ENCODE measurements around the gene CEP83. TPM values are rescaled to one million over a fixed set of nuclear protein-coding genes. Genes with fewer than 3 reads are reported as not detected.

CEP83 gene
- total and polyA plus RNA-seq, 2 donors (not counting 1 experiment from before 2014, with no cell fraction given): 4.0 to 24.8 TPM

DNA sequence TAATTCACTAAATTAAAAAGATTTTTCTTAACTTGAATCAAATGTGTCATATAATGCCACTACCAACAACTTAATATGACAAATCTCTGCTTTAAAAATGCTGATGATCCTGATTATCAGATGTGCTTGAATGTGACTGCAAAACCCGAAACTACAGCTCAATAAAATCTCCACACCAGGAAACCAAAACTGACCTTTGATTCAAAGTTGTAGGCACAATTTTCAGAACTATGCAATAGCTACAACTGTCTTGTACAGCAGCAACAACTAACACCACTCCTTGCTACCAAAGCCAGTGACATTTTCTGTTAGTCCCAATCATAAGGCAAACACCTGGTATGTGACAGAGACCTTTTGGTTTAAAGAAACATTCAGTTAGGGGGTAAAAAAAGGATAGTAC lies 147.3 kb downstream of the CEP83 start:
- POLR2A ChIA-PET: no interaction called here
- no peak for DNase-seq
- no peaks in the 10 kb centered on the region for H3K27me3 Mint-ChIP-seq
- H3K27ac Mint-ChIP-seq: peak overlapping the region; percentile 47
- Histone ChIP-seq H3K27me3 (replicated peaks in 1 of 4; ENCODE audit: control extremely low read depth in 1 of 4, control insufficient read depth in 3 of 4, insufficient read depth in 4 of 4, low read length in 3 of 4) (no peaks in the 10 kb centered on the region), H3K36me3 (replicated peaks in 1 of 2; ENCODE audit: control extremely low read depth in 1 of 2, control insufficient read depth in 1 of 2, extremely low read depth in 1 of 2, insufficient read depth in 2 of 2, low read length in 1 of 2) (peaks cover 0 to 6% of the 10 kb centered on the region in 2 experiments), H2AFZ (ENCODE audit: insufficient read depth, low read depth, low read length, poor library complexity, severe bottlenecking) (no peak overlapping the region), H4K20me1 (ENCODE audit: control insufficient read depth, insufficient read depth, low read length, poor library complexity, severe bottlenecking) (no peaks in the 10 kb centered on the region), H3K4me2 (replicated peaks; ENCODE audit: low read depth, low read length, poor library complexity, severe bottlenecking) (no peak overlapping the region), H3K9ac (ENCODE audit: low read length) (no peak overlapping the region), H3K27ac (ENCODE audit: low read length in 2 of 2) (no peak overlapping the region), H3K4me3 (ENCODE audit: control extremely low read depth in 1 of 5, extremely low read depth in 1 of 5, insufficient read depth in 1 of 5, low read depth in 2 of 5, low read length in 4 of 5) (no peak overlapping the region), H3K9me3 (ENCODE audit: control extremely low read depth in 1 of 3, control insufficient read depth in 2 of 3, insufficient read depth in 1 of 3, low read length in 2 of 3) (peaks cover 0 to 2% (median 0%) of the 10 kb centered on the region in 3 donors), H3K79me2 (ENCODE audit: control insufficient read depth, insufficient read depth, low read length) (no peaks in the 10 kb centered on the region), H3K4me1 (ENCODE audit: control insufficient read depth in 2 of 2, insufficient read depth in 2 of 2, low read length in 2 of 2) (no peaks in the 10 kb centered on the region)
- H3K4me3 Mint-ChIP-seq: no peak overlapping the region
- TF ChIP-seq CTCF (IDR thresholded peaks at IDR 0.05) (no peak), EZH2 (IDR thresholded peaks at IDR 0.05; ENCODE audit: borderline replicate concordance, insufficient read depth, low read depth, low read length, poor library complexity, severe bottlenecking) (no peak)
- 100% methylated on average over 1 of the region's 1 CpG for WGBS (ENCODE audit: insufficient coverage)
- CTCF ChIA-PET: no interaction called here
- H3K9me3 Mint-ChIP-seq (ENCODE audit: insufficient read depth): peaks cover 4% of the 10 kb centered on the region
- intact Hi-C loops (cut with micrococcal nuclease): no loop called here
- ATAC-seq (ENCODE audit: low read depth): no peak
- peaks cover 12% of the 10 kb centered on the region for H3K4me1 Mint-ChIP-seq

- Mint-ChIP-seq H3K4me3 (no peak overlapping the region), H3K27me3 (no peaks in the 10 kb centered on the region), H3K9me3 (ENCODE audit: insufficient read depth) (no peaks in the 10 kb centered on the region), H3K4me1 (peaks cover 23% of the 10 kb centered on the region), H3K27ac (no peak overlapping the region)
- H3K9me3 ChIP-seq (ENCODE audit: control extremely low read depth in 1 of 3, control insufficient read depth in 2 of 3, insufficient read depth in 1 of 3, low read length in 2 of 3): peaks cover 0 to 1% (median 0%) of the 10 kb centered on the region in 3 donors
- H3K27ac ChIP-seq (ENCODE audit: low read length in 2 of 2): no peak overlapping the region
- DNase-seq (no peak), ATAC-seq (ENCODE audit: low read depth) (no peak)
- WGBS (ENCODE audit: insufficient coverage): no CpG with 5 or more reads among the region's 5 CpGs
- H4K20me1 ChIP-seq (ENCODE audit: control insufficient read depth, insufficient read depth, low read length, poor library complexity, severe bottlenecking): no peaks in the 10 kb centered on the region
- TF ChIP-seq CTCF (IDR thresholded peaks at IDR 0.05) (no peak), EZH2 (IDR thresholded peaks at IDR 0.05; ENCODE audit: borderline replicate concordance, insufficient read depth, low read depth, low read length, poor library complexity, severe bottlenecking) (no peak)
- H3K9ac ChIP-seq (ENCODE audit: low read length): no peak overlapping the region
- POLR2A ChIA-PET: no interaction called here
- peaks cover 15 to 16% of the 10 kb centered on the region in 2 experiments for H3K36me3 ChIP-seq (replicated peaks in 1 of 2; ENCODE audit: control extremely low read depth in 1 of 2, control insufficient read depth in 1 of 2, extremely low read depth in 1 of 2, insufficient read depth in 2 of 2, low read length in 1 of 2)
- CTCF ChIA-PET: interaction anchor here (0.7 kb wide), 1 partner anchor 11 kb away, joined by 3 read pairs; no protein-coding TSS in a partner anchor
- intact Hi-C loops (cut with micrococcal nuclease): no loop called here
- no peaks in the 10 kb centered on the region for H3K27me3 ChIP-seq (replicated peaks in 1 of 4; ENCODE audit: control extremely low read depth in 1 of 4, control insufficient read depth in 3 of 4, insufficient read depth in 4 of 4, low read length in 3 of 4)
- no peak overlapping the region for H2AFZ ChIP-seq (ENCODE audit: insufficient read depth, low read depth, low read length, poor library complexity, severe bottlenecking)
- peaks cover 0 to 11% of the 10 kb centered on the region in 2 donors for H3K4me1 ChIP-seq (ENCODE audit: control insufficient read depth in 2 of 2, insufficient read depth in 2 of 2, low read length in 2 of 2)
- no peaks in the 10 kb centered on the region for H3K79me2 ChIP-seq (ENCODE audit: control insufficient read depth, insufficient read depth, low read length)
- H3K4me2 ChIP-seq (replicated peaks; ENCODE audit: low read depth, low read length, poor library complexity, severe bottlenecking): no peak overlapping the region
- no peak overlapping the region for H3K4me3 ChIP-seq (ENCODE audit: control extremely low read depth in 1 of 5, extremely low read depth in 1 of 5, insufficient read depth in 1 of 5, low read depth in 2 of 5, low read length in 4 of 5)
Observed at GRCh38 chr12:94309373-94309772, 150.3 kb downstream of the CEP83 start.
